SHP77 treated with DMSO at 0.1 percent for 48 hours (cell line): ENCODE measurements around the gene PRR3.
"Not testable (repeated sequence)": the region's sequence is repeated elsewhere in the genome, so short reads cannot be mapped to it uniquely, and the experiment has no call there.

Experiments
- DNase-seq: peaks from one replicate; lab custom pipeline; 2025; lab: John Stamatoyannopoulos, UW

Gene PRR3

DNA sequence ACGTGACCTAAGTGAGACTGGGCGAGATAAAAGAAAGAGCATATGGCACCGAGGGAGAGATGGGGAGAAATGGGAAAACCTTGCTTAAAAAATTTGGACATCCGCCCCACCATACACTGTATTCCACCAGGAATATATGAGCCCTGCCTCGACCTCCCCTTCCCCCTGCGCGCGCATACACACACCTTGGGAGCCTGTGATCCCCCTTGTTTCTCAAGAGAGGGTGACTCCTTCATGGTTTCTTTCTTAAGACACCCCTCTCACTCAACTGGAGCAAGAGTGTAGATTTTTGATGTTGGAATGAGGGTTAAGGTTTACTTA, 14.6 kb downstream of the PRR3 start:
- DNase-seq, result no peak

DNA sequence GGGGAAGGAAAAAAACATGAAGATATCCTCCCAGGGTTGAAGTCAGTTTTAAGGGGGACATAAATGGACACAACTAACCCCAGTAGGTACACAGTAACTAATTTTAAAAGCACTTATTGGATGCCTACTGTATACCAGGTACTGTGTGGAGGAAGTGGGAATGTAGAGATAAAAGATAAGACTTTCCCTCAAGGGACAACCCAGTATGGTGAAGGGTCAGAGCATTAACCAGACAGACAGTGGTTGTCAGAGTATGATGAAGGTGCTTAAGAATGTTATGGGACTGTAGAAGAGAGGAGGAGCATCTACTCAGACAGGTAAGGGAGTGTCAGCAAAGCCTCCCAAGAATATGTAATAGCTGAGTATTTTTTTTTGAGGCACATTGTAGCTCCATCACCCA, 15.1 kb downstream of the PRR3 start:
- no peak for DNase-seq

DNA sequence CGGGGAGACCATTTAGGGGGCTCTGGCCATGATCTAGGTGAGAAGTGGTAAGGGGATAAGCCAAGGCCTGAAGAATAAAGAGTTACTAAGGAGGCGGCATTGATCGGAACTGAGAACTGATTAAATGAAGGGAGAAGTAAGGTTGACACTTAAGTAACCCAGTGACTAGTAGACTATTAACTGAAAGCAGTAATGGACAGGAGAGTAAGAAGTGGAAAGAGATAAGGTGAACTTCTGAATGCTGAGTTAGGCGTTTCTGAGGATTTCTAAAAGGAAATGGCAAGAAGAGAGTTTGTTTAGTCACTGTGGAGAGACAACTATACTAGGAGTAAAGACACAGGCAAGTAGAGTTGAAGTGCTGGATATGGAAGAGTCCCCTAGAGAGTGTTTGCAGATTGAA, 16.0 kb downstream of the PRR3 start:
- no peak for DNase-seq

DNA sequence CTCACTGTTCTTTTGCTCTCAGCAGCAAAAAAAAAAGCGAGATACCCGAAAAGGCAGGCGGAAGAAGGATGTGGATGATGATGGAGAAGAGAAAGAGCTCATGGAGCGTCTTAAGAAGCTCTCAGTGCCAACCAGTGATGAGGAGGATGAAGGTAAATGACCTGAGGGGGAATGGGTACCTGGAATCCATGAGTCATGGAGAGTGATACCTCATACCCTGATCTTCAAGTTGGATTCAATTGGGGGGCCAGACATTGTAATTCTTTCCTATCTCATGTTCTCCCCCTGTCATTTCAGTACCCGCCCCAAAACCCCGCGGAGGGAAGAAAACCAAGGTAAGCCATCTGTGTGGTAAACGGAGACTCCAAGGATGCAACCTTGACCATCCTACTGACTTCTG, 21.0 kb downstream of the PRR3 start:
- no peak for DNase-seq

DNA sequence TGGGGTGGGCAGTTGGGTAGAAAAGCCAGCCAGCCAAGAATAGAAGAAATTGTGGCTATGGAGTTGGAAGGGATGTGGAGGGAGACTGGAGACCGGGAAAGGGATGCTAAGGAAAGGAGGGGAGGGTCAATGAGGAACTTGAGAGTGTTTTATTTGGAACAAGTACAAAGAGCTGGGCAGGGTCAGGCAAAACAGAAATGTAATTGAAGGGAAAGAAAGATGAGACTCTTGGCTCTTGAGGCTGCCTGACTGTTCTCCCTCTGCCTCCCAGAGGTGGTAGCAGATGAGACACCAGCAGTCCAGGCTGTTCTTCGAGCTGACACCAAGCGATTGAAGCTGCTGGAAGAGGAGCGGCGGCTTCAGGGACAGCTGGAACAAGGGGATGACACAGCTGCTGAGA, 26.8 kb downstream of the PRR3 start:
- DNase-seq, result no peak

DNA sequence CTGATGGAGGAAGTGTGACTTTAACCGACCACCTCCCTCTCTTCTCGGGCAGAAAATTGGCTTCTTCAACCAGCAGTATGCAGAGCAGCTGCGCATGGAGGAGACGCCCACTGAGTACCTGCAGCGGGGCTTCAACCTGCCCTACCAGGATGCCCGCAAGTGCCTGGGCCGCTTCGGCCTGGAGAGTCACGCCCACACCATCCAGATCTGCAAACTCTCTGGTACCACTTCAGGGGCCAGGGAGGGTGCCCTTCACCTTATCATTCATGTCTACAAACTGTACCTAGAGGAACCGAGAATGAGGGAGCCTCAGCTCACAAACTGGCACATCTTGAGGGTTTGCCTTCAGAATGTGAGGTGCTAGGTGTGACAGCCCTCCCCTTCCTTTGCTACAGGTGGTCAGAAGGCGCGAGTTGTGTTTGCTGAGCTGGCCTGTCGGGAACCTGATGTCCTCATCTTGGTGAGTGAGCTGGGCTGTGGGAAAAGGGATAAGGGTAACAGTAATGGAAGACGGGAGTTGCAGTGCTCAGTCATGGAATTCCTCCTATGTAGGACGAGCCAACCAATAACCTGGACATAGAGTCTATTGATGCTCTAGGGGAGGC, 32.8 kb downstream of the PRR3 start:
- DNase-seq, result no peak

DNA sequence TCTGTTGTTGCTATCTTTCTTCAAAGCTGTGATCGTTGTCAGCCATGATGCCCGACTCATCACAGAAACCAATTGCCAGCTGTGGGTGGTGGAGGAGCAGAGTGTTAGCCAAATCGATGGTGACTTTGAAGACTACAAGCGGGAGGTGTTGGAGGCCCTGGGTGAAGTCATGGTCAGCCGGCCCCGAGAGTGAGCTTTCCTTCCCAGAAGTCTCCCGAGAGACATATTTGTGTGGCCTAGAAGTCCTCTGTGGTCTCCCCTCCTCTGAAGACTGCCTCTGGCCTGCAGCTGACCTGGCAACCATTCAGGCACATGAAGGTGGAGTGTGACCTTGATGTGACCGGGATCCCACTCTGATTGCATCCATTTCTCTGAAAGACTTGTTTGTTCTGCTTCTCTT, 33.4 kb downstream of the PRR3 start:
- DNase-seq, result no peak

DNA sequence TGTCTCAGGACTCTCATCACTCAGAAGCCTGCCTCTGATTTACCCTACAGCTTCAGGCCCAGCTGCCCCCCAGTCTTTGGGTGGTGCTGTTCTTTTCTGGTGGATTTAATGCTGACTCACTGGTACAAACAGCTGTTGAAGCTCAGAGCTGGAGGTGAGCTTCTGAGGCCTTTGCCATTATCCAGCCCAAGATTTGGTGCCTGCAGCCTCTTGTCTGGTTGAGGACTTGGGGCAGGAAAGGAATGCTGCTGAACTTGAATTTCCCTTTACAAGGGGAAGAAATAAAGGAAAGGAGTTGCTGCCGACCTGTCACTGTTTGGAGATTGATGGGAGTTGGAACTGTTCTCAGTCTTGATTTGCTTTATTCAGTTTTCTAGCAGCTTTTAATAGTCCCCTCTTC, 33.9 kb downstream of the PRR3 start:
- DNase-seq, result no peak

DNA sequence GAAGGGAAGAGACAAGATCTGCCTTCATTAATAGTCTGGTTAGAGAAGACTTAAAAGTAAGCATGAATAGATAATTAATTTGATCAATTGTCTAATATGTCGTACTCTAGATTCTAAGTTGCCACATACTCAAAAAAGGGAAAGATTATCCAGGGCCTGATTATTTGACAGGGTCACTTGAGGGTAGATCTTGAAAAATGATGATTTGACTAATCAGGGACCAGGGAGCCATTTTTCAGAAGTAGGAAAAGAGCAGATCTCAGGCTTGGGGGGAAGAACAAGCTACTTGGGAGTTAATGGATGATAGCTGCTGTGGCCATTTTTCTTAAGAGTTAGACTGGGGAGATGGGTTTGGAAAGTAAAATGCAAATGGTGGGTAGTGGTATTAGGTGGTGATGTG, 35.2 kb downstream of the PRR3 start:
- DNase-seq, result no peak

DNA sequence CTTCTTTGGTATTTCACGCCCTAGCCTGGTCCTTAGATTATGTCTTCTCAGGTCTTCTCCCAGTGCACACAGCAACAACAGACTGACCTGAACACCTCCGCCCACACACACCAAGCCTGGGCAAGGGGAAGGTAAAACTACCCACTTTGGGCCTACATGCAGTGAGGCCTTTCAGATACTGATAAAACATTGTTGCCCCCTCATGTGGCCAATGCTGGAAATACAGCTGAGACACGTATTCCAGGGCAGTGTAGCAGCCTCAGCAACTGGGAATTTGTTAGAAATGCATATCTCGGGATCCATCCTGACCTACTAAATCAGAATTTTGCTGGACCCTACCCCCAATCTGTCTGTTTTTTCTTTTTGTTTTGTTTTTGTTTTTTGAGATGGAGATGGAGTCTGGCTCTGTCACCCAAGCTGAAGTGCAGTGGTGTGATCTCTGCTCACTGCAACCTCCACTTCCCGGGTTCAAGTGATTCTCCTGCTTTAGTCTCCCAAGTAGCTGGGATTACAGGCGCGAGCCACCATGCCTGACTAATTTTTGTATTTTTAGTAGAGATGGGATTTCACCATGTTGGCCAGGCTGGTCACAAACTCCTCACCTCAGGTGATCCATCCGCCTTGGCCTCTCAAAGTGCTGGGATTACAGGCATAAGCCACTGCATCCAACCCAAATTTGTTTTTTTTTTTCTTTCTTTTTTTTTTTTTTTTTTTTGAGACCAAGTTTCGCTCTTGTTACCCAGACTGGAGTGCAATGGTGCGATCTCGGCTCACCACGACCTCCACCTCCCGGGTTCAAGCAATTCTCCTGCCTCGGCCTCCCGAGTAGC, 40.4 kb downstream of the PRR3 start:
- not testable (repeated sequence) for DNase-seq

DNA sequence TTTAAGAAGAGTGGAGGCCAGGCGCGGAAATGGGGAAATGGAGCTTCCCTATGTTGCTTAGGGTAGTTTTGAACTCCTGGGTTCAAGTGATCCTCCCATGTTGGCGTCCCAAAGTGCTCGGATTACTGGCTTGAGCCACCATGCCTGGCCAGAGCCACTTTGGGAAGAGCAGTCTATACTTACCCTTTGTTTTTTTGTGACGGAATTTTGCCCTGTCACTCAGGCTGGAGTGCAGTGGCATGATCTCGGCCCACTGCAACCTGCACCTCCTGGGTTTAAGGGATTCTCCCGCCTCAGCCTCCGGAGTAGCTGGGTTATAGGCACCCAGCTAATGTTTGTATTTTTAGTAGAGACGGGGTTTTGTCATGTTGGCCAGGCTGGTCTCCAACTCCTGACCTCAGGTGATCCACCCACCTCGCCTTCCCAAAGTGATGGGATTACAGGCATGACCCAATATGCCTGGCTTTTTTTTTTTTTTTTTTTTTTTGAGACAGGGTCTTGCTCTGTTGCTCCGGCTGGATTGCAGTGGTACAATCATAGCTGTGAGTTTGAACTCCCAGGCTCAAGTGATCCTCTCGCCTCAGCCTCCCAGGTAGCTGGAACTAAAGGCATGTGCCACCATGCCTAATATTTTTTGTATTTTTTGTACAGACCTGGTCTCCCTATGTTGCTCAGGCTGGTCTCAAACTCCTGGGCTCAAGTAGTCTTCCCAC, 42.0 kb downstream of the PRR3 start:
- no peak for DNase-seq

DNA sequence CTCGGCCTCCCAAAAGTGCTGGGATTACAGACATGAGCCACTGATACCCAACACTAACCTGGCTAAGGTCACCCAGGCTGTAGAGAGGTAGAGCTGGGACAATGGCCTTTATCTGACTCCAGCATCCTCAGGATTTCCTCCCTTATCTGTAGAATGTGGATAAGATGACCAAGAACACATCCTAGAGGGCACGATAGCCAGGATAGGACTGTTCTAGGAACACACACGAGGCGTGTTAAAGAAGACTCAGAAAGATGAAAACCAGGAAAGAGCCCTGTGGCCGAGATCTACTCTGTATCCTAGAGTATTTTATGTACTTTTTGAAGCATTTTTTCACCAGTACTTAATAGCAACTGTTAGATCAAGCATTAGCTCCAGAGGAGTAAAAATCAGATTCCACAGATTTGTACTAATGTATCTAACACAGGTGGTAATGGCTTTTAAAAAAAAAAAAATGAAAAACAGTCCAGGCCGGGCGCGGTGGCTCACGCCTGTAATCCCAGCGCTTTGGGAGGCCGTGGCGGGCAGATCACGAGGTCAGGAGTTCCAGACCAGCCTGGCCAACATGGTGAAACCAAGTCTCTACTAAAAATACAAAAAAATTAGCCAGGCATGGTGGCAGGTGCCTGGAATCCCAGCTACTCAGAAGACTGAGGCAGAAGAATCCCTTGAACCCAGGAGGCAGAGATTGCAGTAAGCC, 42.7 kb downstream of the PRR3 start:
- no peak for DNase-seq

DNA sequence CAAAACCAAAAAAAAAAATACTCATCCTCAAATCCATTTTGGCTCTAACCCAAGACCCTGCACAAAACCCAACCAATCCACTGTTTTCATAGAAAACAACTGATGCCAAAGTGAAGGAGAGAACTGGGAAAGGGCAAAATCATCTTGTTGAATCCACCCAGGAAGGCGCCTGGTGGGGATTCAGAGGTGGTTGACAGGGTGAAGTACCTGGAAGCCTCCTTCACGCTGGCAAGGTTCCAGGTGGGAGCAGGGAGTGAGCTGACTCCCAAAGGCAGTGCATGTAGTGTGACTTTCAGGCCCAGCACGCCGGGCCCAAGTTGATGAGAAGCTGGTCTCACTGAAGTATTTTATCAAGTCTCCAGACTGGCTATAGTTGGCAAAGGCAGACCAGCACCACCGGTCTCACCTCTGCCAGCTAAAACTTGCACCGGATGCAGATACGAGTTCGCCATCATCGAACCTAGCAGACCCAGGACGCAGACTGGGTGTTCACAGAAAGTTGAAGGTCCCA, 43.4 kb downstream of the PRR3 start:
- DNase-seq, result no peak

DNA sequence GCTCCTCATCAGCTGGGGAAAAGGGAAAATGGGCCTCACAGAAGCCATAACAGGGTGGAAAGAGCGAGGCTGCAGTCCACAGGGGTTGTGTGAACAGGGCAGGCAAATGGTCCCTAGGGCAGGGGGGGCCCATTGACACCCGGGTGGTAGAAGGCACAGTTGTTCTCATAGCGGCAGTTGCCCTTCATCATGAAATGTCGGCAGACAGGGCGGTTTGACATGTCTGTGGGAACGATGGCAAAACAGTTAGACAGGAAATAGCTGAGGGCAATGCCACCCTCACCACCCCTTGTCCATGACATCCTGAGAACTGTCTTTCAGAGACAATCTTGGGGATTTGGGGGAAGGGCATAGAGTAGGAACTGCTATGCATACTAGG, 44.3 kb downstream of the PRR3 start:
- DNase-seq, result no peak

DNA sequence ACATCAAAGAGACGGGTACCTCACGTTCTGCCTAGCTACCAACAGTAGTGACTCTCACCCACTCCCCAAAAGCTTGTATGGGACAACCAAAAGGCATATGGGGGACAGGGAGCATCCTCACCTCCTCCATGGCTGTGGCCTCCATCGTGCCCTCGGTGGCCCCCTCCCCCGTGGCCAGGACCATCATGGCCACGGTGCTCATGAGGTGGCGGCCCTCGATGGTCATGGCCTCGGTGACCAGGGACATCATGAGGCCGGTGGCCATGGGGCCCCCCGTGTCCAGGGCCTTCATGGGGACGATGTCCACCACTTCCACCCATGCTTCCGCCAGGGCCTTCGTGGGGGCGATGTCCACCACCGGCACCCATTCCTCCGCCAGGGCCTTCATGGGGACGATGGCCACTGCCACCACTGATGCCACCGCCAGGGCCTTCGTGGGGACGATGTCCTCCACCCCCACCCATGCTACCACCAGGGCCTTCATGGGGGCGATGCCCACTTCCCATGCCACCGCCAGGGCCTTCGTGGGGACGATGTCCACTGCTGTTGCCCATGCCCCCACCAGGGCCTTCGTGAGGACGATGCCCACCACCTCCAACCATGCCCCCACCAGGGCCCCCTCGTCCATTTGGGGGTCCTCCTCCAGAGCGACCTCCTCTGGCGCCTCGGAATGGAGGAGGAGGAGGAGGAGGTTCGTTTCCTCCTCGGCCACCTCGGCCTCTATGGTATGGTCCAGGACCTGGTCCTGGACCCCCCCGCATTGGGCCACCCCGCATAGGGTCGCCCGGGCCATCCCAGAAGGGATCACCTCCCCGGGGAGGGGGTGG, 44.9 kb downstream of the PRR3 start:
- no peak for DNase-seq

DNA sequence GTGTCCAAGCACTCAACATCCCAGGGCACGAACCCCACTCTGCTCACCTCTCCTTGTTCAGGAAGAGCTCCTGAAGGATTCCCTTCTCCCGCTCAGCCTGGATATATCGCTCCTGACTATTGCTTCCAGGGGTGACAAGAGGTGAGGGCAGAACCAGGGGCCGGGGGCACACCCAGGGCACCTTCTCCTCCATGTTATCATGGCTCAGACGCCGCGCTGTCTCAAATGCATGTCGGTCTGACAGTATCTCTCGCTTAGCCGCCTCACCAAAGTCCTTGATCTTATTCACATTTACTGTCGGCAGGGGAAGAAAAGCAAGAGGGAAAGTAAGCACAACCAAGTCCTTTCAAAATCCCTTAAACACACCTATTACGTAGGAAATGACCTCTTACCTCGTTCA, 46.9 kb downstream of the PRR3 start:
- no peak for DNase-seq

DNA sequence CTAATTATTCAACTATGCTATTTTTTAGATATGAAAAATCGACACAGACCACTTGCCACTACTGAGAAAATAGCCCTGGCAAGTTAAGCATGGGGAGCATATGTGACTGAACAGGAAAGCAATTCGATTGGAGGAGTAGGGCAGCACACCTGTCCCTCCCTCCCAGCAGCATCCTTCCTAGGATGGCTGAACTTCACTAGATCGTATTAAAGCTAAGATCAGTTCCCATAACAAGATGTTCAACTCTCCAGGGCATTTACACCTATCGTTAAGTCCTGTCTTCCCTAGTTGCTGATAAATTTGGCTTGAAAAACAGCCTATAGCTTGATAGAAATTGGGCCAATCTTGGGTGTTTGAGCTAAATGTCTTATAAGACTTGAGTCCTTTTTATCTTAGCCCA, 53.0 kb downstream of the PRR3 start:
- no peak for DNase-seq

DNA sequence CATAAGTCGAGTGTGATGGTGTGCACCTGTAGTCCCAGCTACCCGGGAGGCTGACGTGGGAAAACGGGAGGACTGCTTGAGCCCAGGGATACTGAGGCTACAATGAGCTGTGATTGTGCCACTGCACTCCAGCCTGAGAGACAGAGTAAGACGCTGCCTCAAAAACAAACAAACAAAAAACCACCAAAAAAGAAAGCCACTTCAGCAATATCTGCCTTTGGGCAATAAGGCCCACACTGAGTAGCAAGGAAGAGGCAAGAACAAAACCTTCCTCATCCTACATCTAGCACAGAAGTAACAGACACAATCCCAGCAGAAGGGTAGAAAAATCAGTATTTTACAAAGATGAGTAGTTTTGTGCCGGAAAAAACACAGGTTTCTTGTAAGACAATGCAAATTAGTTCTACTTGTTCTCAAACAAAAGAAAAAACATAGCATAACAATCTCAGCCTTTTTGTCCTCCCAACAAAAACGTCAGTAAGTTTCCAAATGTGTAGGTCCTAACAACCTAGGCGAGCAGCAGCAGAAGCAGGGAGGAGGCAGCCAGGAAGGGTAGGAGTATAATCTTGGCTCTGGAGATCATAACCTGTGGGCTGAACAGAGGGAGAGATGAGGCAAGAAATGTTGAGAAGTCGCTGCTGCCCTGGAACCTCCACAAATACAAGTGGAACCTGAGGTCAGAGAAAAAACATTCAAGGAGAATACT, 54.2 kb downstream of the PRR3 start:
- no peak for DNase-seq

DNA sequence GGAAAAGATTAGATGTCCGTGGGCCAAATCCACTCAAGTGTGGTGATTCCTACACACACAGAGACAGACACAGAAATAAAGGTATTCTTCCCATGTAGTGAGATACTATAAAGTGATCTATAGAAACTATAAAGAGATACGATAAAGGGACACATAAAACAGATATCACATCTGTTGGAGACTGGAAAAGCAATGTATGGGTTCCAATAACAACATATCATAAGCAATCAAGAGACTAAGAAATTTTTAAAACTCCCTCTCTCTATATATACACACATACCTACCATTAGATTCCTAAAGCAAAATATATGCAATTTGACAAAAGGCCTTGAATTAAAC, 54.7 kb downstream of the PRR3 start:
- no peak for DNase-seq

DNA sequence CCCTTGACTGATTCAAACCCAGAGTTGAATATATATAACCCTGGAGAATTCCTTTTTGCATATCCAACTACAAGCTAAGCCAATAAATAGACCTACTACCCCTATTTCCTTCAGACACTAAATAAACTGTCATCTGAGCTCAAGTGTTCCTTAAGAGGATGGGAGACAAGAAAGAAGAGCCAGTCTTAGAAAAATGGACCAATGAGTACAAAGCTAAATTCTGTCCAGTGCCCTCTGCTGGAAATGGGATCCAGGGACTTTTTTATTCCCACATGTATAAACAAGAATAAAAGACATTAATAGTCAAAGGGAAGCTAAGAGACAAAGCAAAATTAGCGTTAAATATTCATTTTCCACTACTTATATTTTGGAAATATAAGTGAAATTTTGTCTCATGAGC, 55.1 kb downstream of the PRR3 start:
- DNase-seq, result no peak

DNA sequence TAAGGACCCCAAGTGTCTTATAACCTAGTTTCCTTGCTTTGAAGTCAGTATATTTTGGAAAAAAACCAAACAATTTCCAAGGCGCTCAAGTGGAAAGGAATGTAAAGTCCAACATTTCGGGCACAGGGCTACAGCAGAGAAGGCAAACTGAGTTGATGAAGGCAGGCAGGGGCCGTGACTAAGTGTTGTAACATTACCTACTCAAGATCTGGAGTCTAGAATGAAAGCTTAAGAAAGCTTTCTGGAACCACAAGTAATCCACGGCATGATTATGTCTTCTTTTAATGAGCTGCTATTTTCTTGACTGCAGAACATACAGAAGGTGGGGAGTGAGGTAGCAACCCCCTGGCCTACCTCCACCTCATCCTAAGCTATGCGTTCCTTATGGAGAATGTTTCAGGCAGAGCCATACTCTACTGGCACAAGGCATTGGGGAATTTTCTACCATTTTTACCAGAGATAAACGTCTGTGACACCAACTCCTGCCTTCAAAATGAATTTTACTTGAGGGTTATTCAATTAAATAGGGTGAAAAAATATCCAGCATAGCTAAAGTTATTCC, 55.7 kb downstream of the PRR3 start:
- DNase-seq, result no peak
